Loucy (cell line): ENCODE measurements around the gene CLNK.
A peak's percentile ranks its signal among the peaks of the same experiment; 100 is the strongest.

Experiments used
- H2AFZ ChIP-seq: fragments of 200-600 bp; sonication (generic); 2 replicates; pipeline ENCODE4 v1.6.0; 2016; ENCODE audit warnings: antibody characterized with exemption, mild to moderate bottlenecking, low read length, moderate library complexity
- H3F3A ChIP-seq: fragments of 200-600 bp; 2 replicates; pipeline ENCODE4 v1.6.0; 2016; ENCODE audit warnings: antibody characterized with exemption, low read depth, mild to moderate bottlenecking
- H3K27me3 ChIP-seq: fragments of 200-600 bp; sonication (generic); 2 replicates; pipeline ENCODE4 v1.6.1; 2014; ENCODE audit warnings: low read length, mild to moderate bottlenecking; ENCODE audit not compliant: insufficient read depth, poor library complexity, severe bottlenecking
- H3K36me3 ChIP-seq: fragments of 200-600 bp; sonication (generic); 2 replicates; pipeline ENCODE4 v1.6.1; 2016; ENCODE audit warnings: low read length; ENCODE audit not compliant: insufficient read depth
- H3K4me1 ChIP-seq: fragments of 200-600 bp; sonication (generic); 2 replicates; pipeline ENCODE4 v1.5.1; 2014; ENCODE audit warnings: low read length, mild to moderate bottlenecking; ENCODE audit not compliant: insufficient read depth, poor library complexity, severe bottlenecking
- H3K4me2 ChIP-seq: fragments of 200-600 bp; sonication (generic); 2 replicates; pipeline ENCODE4 v1.6.0; 2014; ENCODE audit warnings: antibody characterized with exemption, low read length, low read depth, mild to moderate bottlenecking; ENCODE audit not compliant: poor library complexity, severe bottlenecking
- H3K4me3 ChIP-seq: fragments of 200-600 bp; sonication (generic); 2 replicates; pipeline ENCODE4 v1.5.1; 2014; ENCODE audit warnings: low read length, mild to moderate bottlenecking, mixed read lengths; ENCODE audit not compliant: poor library complexity, severe bottlenecking
- H3K79me2 ChIP-seq: fragments of 200-600 bp; sonication (generic); 2 replicates; pipeline ENCODE4 v1.6.1; 2014; ENCODE audit warnings: low read length; ENCODE audit not compliant: insufficient read depth
- H3K9ac ChIP-seq: fragments of 200-600 bp; sonication (generic); 2 replicates; pipeline ENCODE4 v1.6.0; 2014; ENCODE audit warnings: mild to moderate bottlenecking, low read depth, low read length, moderate library complexity; ENCODE audit not compliant: poor library complexity, severe bottlenecking
- H3K9me2 ChIP-seq: fragments of 200-600 bp; sonication (generic); replicated peaks from 2 replicates; pipeline ENCODE4 v1.6.1; 2016; ENCODE audit warnings: low read depth, low read length, mixed read lengths
- H3K9me3 ChIP-seq: fragments of 200-600 bp; sonication (generic); 2 replicates; pipeline ENCODE4 v1.6.1; 2014; ENCODE audit warnings: mild to moderate bottlenecking, antibody characterized with exemption, low read length, low read depth; ENCODE audit not compliant: insufficient read depth
- H4K20me1 ChIP-seq: fragments of 200-600 bp; sonication (generic); 2 replicates; pipeline ENCODE4 v1.6.0; 2014; ENCODE audit warnings: antibody characterized with exemption, low read length, mild to moderate bottlenecking; ENCODE audit not compliant: insufficient read depth, poor library complexity, severe bottlenecking
- CTCF ChIP-seq: fragments of 200-600 bp; sonication (generic); conservative IDR thresholded peaks from 2 replicates; pipeline ENCODE4 v1.5.1; 2014; ENCODE audit warnings: mild to moderate bottlenecking, antibody characterized with exemption, low read length
- EZH2phosphoT487 ChIP-seq: fragments of 200-600 bp; IDR thresholded peaks from 2 replicates; pipeline ENCODE4 v1.6.1; 2018; ENCODE audit warnings: antibody characterized with exemption, mild to moderate bottlenecking, moderate library complexity, borderline replicate concordance

The CLNK gene

GRCh38 chr4:10672379-10672778, 12.2 kb downstream of the CLNK start:
- Histone ChIP-seq H3K4me2 (peak overlapping the region; percentile 87), H3K9ac (peak overlapping the region; percentile 67), H3K36me3 (no peaks in the 10 kb centered on the region), H2AFZ (no peak overlapping the region), H3K4me1 (peaks cover 89% of the 10 kb centered on the region), H4K20me1 (no peaks in the 10 kb centered on the region), H3K9me3 (no peaks in the 10 kb centered on the region), H3K79me2 (peaks cover 5% of the 10 kb centered on the region; the same call in 1 of the 2 replicates), H3K4me3 (peak overlapping the region; percentile 53), H3F3A (peaks cover 22% of the 10 kb centered on the region), H3K27me3 (no peaks in the 10 kb centered on the region), H3K9me2 (no peaks in the 10 kb centered on the region)
- no peak for TF ChIP-seq CTCF
- no peak for TF ChIP-seq EZH2phosphoT487

GRCh38 chr4:10671799-10672198, 12.8 kb downstream of the CLNK start:
- no peak overlapping the region for H2AFZ ChIP-seq

DNA sequence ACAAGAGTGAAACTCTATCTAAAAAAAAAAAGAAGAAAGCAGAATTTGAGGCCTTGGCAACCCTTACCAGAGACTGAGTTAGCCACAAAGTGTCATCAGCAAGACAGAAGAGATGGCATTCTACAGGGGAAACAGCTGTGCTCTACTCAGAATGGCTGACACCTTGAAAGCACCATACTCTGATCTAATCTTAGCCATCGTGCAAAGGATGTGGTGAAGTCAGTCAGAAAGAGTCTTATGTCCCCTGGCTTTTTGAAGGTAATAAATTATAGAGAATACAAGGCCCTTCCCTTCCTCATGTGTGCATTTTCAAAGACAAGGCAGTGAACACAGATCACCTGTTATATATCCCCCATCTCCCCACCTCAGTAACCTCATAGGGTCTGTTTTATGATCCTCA, 13.2 kb downstream of the CLNK start:
- peak overlapping the region; percentile 67 for H3K9ac ChIP-seq
- H3K27me3 ChIP-seq, result no peaks in the 10 kb centered on the region
- peak overlapping the region; percentile 87 for H3K4me2 ChIP-seq
- TF ChIP-seq EZH2phosphoT487 (no peak), CTCF (no peak)
- peak overlapping the region; percentile 53 for H3K4me3 ChIP-seq
- H4K20me1 ChIP-seq, result no peaks in the 10 kb centered on the region
- no peaks in the 10 kb centered on the region for H3K9me3 ChIP-seq
- H3F3A ChIP-seq, result peaks cover 16% of the 10 kb centered on the region
- peaks cover 79% of the 10 kb centered on the region for H3K4me1 ChIP-seq
- H3K9me2 ChIP-seq, result no peaks in the 10 kb centered on the region
- no peaks in the 10 kb centered on the region for H3K36me3 ChIP-seq
- H3K79me2 ChIP-seq, result peaks cover 5% of the 10 kb centered on the region; the same call in 1 of the 2 replicates
- no peak overlapping the region for H2AFZ ChIP-seq

More at GRCh38 chr4:10671799-10672198, 12.8 kb downstream of the CLNK start:
- Histone ChIP-seq H3K79me2 (peaks cover 5% of the 10 kb centered on the region; the same call in 1 of the 2 replicates), H3K36me3 (no peaks in the 10 kb centered on the region), H3K9ac (peak overlapping the region; percentile 67), H3K4me2 (peak overlapping the region; percentile 87), H3F3A (peaks cover 20% of the 10 kb centered on the region), H3K4me1 (peaks cover 83% of the 10 kb centered on the region), H4K20me1 (no peaks in the 10 kb centered on the region), H3K27me3 (no peaks in the 10 kb centered on the region), H3K4me3 (peak overlapping the region; percentile 53), H3K9me2 (no peaks in the 10 kb centered on the region), H3K9me3 (no peaks in the 10 kb centered on the region)
- no peak for TF ChIP-seq EZH2phosphoT487
- TF ChIP-seq CTCF, result no peak
